Left cardiac atrium (tissue), 4 donors: ENCODE data around the gene IGFBP3. TPM values are rescaled to one million over a fixed set of nuclear protein-coding genes. Genes with fewer than 3 reads are reported as not detected.
"Not testable (repeated sequence)": the region's sequence is repeated elsewhere in the genome, so short reads cannot be mapped to it uniquely, and the experiment has no call there.

Source experiments
- ATAC-seq, 2 donors: fragments of 200-7000 bp; cut with Tn5 transposase; one replicate each; pipeline ENCODE4 v1.9.1; 2020; ENCODE audit warnings: mild to moderate bottlenecking in 2 of 2, moderate library complexity in 2 of 2
- DNase-seq: peaks from one replicate; pipeline ENCODE4 v3.0.0-alpha.2; 2020
- intact Hi-C, 2 donors: fragments of 100-400 bp; cut with DNase I; formaldehyde crosslinking; loops; one replicate each; pipeline versions ENCODE4 v1.14.1 to v1.15.1; 2022 to 2023
- long read RNA-seq: library from polyadenylated mRNA; unstranded; transcript quantifications from one replicate; pipeline ENCODE4 v2.0.0, GENCODE V29; 2021
- total RNA-seq, 2 donors: library from RNA; stranded (reverse); fragmentation: NEBNext Ultra II Directional; extraction: Animal tissue kit (Norgen Biotek cat#: 25700); gene quantifications; one replicate each; pipeline ENCODE4 v1.2.1, GENCODE V29; 2021
- donor health status: DM: no; HTN: yes; CAD: no.
- donor health status: DM: no; HTN: yes; CAD: no; lungs with severe emphysema.
- donor health status: DM: yes; HTN: yes; CAD: no.
- donor health status: Dilated cardiomyopathy.

IGFBP3 gene, protein sequence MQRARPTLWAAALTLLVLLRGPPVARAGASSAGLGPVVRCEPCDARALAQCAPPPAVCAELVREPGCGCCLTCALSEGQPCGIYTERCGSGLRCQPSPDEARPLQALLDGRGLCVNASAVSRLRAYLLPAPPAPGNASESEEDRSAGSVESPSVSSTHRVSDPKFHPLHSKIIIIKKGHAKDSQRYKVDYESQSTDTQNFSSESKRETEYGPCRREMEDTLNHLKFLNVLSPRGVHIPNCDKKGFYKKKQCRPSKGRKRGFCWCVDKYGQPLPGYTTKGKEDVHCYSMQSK
- 10 to 100 TPM; 37.5 to 75.4 TPM for total RNA-seq
- long read RNA-seq, transcript IGFBP3-201 (5 exons, 2,262 nt) = major isoform, 33 of 39 reads
- long read RNA-seq, partial matches to known transcripts = 1 of 39 reads
- long read RNA-seq, other reads (novel, unspliced or antisense) = 5 of 39 reads

DNA sequence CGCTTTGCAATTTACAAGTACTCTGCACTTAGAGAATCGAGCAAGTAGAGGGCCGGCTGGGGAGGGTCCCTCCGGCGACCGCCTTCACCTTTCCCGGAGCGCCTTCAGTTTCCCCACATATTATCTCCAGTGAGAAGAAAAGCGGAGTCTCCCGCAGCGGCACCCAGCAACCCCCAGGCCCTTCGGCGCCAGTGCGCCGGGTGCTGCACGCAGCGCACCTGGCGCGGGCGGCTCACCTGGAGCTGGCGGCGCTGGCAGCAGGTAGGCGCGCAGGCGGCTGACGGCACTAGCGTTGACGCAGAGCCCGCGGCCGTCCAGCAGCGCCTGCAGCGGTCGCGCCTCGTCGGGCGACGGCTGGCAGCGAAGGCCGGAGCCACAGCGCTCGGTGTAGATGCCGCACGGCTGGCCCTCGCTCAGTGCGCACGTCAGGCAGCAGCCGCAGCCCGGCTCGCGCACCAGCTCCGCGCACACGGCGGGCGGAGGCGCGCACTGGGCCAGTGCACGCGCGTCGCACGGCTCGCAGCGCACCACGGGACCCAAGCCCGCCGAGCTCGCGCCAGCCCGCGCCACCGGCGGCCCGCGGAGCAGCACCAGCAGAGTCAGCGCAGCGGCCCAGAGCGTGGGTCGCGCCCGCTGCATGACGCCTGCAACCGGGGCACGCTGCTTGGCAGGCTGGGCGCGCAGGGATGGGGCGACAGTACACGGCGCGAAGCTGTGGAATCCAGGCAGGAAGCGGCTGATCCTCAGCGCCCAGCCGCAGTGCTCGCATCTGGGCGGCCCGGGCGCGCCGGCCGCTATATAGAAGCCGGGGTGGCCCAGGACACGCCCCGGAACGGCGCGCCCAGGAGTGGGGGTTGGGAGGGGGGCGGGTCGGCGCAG is at the start of gene IGFBP3:
Gene IGFBP3 (minus strand): TSS at position 771 of the 879 bp plus-strand sequence. CDS start 132 bp downstream, at position 639.
- peak; percentile 69 for DNase-seq
- intact Hi-C loops = loop anchor here (2.0 to 5.0 kb wide), 4 partner anchors 432 to 1332 kb away; no protein-coding TSS in a partner anchor

DNA sequence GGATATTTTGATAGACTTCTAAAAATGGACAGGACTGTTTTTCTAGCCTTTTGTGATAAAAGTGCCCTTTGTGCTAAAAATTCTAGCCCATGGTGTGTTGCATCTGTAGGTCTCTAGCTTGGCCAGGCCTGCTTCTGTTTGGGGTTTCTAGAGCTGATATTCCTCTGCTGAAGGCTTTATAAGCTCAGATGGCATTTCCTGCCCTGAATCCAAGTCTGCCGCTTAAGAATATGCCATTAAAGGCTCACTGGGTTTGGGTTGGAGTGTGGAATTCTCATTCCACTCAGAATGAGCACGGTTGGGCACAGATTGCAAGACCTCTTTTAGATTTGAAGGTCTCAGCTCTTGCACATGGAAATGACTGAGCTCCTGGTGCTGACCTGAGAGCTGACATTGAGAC is 49.4 kb upstream of the IGFBP3 start:
- ATAC-seq (no peak), DNase-seq (no peak)
- intact Hi-C loops = no loop called here

More for the DNA sequence above, at the start of gene IGFBP3:
- ATAC-seq = peak; percentile 77 to 84

DNA sequence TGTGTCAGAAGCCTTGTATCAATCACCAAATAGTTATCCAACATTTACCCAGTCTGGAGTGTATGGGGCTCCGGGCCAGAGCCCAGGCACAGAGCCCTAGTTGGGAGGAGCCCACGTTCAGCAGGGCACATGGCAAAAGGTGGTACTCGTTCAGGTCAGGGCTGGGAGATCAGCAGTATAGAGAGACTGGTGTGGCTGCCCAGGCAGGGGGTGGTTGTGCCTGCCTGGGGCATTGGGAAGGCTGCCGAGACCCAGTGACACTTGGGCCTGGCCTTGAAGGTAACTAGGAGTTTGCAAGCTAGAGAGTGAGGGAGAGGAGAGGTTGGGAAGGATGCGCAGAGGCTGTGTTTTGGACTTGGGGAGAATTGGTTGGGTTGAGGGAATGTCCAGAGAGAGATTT is 48.9 kb upstream of the IGFBP3 start:
- DNase-seq = no peak
- intact Hi-C loops = no loop called here
- ATAC-seq = no peak

DNA sequence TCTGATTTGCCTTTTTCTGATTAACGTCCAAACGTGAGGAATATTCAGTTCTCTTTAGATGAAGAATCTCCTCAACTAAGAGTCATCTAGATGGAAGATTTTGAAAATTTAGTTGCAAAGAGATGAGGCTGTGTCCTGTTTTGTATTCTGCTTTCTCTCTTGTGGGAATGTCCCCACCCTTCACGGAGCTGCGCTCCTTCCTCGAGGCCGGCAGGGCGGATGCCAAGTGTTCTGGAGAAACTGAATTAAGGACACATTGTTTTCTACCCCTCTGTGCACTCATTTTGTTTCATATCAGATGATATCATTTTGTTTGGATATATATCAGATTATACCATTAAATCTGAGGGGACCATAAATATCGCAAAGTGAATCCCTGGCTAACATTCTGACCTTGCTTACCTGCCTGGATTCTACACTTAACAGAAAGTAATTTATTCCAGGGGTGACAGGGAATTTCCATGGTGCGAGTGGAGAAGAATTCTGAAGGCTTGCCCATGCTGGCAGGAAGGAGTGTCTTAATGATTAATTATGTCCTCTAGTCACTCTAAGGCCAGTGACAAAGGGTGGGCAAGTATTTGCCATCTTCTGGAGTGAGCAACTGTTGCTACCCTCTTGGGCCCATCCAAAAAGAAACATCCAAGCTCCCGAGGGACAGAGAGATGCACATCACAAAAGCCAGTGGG is 47.9 kb upstream of the IGFBP3 start:
- intact Hi-C loops = no loop called here
- ATAC-seq (no peak), DNase-seq (no peak)

DNA sequence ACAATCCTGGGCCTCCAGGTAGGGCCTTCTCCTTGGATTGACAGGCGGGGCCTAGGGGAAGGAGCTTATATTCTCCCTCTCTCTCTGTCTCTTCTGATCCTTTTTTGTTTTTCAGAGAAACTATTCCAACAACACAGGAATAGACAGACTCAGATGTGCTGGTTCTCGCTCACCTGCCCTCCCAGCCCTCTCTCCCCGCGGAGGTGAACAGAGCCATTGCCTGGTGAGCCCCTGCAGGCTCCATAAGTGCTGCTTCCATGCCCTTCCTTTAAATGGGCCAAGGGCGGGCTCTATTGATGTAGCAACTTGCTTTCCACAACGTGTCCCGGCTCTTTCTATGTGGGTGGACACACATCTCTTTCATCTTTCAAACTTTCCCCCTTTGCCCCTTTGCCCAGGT is 47.2 kb upstream of the IGFBP3 start:
- intact Hi-C loops = no loop called here
- ATAC-seq = no peak
- DNase-seq = no peak

DNA sequence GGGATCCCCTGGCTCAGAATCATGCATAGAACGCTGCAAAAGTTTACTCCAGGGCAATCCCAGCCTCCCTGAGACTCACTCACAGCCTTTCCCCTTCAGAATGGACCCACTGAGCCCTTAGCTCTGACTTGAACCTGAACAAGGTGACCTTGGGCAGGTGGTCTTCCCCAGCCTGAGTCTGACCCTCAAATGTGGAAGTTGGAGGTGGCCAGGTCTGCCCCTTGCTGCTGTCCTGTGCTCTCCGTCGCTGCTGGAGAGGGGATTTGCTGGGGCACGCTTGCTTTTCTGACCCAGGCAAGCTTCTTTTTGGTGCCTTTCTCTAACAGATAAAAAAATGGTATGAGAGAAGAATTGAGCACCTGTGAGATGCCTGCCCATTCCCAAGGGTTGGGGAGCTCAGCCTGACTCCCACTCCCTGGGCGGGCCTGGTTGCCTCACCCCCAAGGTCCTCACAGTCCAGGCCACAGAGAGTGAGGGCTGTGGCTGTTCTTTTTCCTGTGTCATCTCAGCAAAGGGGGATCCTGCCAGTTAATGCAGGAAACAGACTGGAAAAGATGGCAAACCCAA is 46.6 kb upstream of the IGFBP3 start:
- intact Hi-C loops = no loop called here
- no peak for ATAC-seq

DNA sequence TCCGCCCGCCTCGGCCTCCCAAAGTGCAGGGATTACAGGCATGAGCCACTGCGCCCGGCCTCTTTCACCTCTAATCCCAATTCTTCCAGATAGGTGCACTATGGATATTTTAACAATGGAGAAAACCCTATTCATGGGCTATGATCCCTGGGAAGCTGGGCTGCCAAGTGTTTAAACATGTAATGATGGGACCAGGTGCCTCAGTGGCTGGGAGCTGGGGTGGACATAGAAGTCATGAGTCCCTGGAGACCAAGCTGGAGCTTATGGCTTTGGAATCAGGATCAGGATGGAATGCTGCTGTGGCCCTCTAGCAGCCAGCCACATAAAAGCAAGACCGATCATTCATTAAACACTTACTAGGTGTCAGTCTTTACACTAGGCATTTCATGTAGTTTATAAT is 41.8 kb upstream of the IGFBP3 start:
- intact Hi-C loops = no loop called here
- ATAC-seq (no peak), DNase-seq (no peak)

More for the DNA sequence above, 46.6 kb upstream of the IGFBP3 start:
- no peak for DNase-seq

DNA sequence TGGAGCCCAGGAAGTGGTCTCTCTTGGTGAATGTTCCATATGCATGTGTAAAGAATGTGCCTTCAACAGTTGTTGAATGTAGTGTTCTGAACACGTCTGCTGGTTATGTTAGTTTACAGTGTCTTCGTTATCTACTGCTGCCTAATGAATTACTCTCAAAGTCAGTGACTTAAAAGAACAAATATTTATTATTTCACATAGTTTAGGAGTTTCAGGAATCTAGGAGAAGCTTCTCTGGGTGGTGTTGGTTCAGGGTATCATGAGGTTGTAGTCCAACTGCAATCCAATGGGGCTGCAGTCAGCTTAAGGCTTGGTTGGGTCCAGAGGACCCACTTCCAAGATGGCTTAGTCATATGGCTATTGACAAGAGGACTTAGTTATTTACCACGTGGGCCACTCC is 36.6 kb upstream of the IGFBP3 start:
- ATAC-seq (no peak), DNase-seq (no peak)
- intact Hi-C loops = no loop called here

DNA sequence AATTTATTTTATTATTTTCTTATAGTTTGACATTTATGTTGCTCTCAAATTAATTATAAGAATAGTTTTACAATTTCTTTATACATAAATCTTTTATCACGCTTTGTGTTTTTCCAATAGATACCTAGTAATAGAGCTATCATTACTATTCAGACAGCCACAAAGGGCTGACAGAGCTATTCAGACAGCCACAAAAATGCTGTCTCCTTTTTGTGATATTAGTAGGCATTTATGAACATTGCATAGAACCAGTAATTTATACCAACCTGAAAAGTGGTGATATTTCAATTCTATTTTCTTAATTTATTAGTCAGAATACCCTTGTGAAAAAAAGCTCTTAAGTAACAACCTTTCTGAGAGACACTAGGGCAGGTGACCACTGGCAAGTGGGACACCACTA is 34.2 kb upstream of the IGFBP3 start:
- DNase-seq (no peak), ATAC-seq (no peak)
- intact Hi-C loops = no loop called here

DNA sequence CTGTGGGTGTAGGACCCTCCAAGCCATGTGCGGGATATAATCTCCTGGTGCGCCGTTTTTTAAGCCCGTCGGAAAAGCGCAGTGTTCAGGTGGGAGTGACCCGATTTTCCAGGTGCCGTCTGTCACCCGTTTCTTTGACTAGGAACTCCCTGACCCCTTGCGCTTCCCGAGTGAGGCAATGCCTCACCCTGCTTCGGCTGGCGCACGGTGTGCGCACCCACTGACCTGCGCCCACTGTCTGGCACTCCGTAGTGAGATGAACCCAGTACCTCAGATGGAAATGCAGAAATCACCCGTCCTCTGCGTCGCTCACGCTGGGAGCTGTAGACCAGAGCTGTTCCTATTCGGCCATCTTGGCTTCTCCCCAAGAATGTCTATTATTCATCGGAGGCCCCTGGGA is 32.0 kb upstream of the IGFBP3 start:
- intact Hi-C loops, ATAC-seq, DNase-seq: not testable (repeated sequence)

DNA sequence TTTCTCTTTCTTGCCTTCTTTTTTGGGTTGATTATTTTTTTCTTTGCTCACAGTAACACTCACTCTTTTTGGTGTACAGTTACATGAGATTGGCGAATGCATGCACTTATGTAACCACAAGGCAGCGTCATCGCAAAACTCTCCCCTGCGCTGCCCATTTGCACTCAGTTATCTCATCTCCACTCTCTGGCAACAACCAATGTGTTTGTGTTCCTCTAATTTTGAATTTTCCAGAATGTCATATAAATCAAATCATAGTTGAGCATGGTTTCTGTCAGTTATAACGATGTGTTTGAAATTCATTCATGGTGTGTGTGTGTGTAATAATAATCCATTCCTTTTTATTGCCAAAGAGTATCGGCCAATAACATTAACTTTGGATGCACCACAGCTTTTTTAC is 23.0 kb upstream of the IGFBP3 start:
- DNase-seq (no peak), ATAC-seq (no peak)
- intact Hi-C loops = no loop called here

DNA sequence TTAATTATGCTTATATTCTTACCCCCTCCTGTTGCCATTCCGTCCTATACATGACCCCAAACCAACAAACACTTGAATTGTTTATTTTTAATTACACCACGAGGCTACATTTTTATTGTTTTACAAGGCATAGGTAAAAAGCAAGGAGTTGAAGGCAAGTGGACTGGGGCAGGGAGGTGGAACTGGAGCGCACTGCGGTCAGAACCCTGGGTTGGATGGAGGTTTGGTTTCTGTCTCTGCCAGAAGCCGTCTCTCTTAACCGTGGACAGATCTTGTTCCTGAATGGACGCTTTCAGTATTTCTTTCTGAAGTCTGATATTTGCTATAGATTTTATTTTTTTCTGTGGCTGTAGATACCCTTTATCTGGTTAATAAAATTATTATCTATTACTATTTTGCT is 19.9 kb upstream of the IGFBP3 start:
- intact Hi-C loops = no loop called here
- DNase-seq (no peak), ATAC-seq (no peak)

DNA sequence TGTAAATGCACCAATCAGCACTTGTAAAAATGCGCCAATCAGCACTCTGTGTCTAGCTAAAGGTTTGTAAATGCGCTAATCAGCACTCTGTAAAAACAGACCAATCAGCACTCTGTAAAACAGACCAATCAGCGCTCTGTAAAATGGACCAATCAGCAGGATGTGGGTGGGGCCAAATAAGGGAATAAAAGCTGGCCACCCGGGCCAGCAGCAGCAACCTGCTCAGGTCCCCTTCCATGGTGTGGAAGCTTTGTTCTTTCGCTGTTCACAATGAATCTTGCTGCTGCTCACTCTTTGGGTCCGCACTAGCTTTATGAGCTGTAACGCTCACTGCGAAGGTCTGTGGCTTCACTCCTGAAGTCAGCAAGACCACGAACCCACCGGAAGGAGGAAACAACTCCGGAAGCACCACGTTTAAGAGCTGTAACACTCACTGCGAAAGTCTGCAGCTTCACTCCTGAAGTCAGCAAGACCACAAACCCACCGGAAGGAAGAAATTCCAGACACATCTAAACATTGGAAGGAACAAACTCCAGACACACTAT is 19.2 kb upstream of the IGFBP3 start:
- DNase-seq, ATAC-seq, intact Hi-C loops: not testable (repeated sequence)

DNA sequence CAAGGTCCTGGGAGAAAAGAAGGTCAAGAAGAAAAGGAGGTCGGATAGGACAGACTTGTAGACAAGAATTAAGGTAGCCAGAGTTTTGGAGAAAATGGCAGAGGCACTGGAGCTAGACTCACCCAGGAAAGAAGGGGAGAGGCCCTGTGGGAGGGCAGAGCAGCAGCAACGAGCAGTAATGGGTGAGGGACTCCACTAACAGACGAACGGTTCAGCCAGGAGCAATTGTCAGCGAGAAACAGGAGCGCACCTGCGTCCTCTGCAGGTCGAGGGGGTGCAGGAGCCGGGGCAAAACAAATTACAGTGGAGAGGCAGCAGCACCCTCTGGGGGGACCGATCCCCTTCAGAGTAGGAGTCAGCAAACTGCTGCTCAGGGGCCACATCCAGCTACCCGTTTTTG is 18.5 kb upstream of the IGFBP3 start:
- intact Hi-C loops = no loop called here
- no peak for ATAC-seq
- DNase-seq = no peak

DNA sequence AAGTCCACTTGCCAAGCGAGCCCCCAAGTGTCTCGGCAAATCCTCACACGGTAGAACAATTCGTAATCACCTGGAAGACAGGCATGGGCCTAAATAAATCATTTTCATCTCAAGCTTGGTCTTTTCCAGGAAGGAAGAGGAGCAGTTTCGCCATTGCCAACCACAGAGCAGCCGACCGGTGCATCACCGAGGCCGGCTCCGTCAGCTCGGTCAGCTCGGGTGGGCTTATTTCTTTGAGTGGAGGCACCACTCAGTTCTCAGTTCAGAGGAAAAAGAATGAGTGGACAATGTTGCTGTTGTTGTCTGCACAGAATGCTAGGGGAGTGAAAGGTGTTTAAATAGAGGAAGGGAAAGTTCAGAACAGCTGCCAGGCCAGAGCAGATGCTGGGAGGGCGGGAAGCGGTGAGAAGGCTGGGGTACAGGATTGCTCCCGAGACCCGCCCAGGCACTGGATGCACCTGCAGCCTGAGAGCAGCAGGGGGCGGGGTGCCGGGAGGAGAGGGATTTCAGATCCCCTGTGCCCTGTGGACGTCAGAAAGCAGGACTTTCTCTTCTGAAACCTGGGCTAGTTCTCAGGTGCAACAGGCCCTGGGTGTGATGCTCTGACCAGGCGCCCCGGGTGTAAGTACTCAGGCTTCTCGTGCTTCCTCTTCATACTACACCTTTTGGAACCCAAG is 17.7 kb upstream of the IGFBP3 start:
- intact Hi-C loops = no loop called here
- ATAC-seq (no peak), DNase-seq (no peak)

DNA sequence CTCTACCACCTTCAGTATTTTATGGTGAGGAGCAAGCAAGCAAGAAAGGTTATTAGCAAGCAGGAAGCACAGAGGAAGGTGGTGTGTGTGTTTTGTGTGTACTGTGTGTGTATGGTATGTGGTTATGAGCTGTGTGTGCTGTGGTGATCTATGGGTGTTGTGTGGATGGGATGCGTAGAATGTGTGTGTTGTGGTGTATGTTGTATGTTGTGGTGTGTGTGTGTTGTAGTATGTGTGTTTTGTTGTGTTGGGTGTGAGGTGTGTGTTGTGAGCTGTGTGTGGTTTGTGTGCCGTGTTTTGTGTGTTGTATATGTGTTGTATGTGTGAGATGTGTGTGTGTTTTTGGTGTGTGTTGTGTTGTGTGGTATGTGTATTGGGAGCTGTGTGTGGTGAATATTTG is 16.8 kb upstream of the IGFBP3 start:
- ATAC-seq (no peak), DNase-seq (no peak)
- intact Hi-C loops = no loop called here

DNA sequence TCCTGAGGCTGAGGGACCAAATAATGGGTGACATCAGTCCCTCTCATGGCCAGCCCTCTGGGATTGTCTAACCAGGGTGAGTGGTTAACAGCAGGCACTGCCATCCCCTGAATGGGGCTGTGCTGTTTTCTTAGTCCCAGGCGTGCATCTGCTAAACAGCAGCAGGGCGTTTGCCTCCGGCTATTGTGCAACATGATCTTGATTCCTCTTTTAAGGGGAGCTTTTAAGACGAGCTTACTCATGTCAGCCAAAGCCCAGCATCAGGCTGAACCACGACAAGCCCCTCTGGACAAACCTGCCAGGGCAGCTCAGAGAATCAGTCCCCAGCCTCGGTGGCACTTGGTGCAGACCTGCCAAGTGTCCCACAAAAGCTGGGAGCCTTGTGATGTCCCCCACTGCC is 16.2 kb upstream of the IGFBP3 start:
- DNase-seq (no peak), ATAC-seq (no peak)
- intact Hi-C loops = no loop called here

DNA sequence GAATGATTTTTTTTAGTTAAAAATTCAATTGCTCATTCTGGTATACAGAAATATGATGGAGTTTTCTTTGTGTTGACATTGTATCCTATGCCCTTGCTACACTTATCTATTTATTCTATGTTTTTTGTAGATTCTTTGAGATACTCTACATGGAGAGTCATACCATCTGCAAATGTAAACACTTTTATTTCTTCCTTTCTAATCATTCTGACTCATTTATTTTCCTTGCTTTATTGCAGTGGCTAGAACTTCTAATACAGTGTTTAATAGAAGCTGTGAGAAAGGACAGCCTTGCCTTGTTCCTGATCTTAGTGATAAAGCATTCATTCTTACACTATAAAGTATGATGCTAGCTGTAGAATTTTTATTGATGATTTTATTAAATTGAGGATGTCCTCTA is 9.9 kb upstream of the IGFBP3 start:
- intact Hi-C loops = no loop called here
- no peak for DNase-seq
- no peak for ATAC-seq

DNA sequence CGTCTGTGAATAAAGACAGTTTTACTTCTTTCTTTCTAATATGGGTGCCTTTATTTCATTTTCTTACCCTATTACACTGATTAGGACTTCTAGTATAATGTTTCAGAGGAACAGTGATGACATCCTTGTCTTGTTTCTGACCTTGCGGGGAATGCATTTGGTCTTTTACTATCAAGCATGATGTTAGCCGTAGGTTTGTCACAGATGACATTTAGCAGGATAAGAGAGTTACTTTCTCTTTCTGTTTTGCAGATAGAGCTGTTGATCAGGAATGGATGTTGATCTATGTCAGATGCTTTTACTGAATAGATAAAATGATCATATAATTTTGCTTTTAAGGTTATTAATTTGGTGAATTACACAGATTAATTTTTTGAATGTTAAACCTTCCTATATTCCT is 6.6 kb upstream of the IGFBP3 start:
- ATAC-seq (no peak), DNase-seq (no peak)
- intact Hi-C loops = no loop called here
